GM13976 (cell line): Measurements from ENCODE around the gene RAMP3.

Source experiments
- DNase-seq: peaks from one replicate; pipeline ENCODE4 v3.0.0; 2012; ENCODE audit warnings: low spot score
- in situ Hi-C: fragments of 300-500 bp; cut with MboI; formaldehyde crosslinking; loops from one replicate; pipeline ENCODE4 v1.12.0; 2022; ENCODE audit warnings: low sequenced_read_pairs, mixed read lengths, inconsistent platforms; ENCODE audit not compliant: unreplicated experiment
- TF ChIP-seq, protein P1 (sequence below): IDR thresholded peaks from 2 replicates; pipeline ENCODE4 v1.5.1; 2012; ENCODE audit warnings: borderline replicate concordance, mild to moderate bottlenecking; ENCODE audit not compliant: insufficient read depth; ENCODE audit errors: extremely low read depth, missing control alignments, control extremely low read depth

RAMP3 gene

GRCh38 chr7:45116048-45116447, 41.5 kb upstream of the RAMP3 start:
- DNase-seq: no peak
- in situ Hi-C loops: no loop called here
- TF ChIP-seq, protein P1, sequence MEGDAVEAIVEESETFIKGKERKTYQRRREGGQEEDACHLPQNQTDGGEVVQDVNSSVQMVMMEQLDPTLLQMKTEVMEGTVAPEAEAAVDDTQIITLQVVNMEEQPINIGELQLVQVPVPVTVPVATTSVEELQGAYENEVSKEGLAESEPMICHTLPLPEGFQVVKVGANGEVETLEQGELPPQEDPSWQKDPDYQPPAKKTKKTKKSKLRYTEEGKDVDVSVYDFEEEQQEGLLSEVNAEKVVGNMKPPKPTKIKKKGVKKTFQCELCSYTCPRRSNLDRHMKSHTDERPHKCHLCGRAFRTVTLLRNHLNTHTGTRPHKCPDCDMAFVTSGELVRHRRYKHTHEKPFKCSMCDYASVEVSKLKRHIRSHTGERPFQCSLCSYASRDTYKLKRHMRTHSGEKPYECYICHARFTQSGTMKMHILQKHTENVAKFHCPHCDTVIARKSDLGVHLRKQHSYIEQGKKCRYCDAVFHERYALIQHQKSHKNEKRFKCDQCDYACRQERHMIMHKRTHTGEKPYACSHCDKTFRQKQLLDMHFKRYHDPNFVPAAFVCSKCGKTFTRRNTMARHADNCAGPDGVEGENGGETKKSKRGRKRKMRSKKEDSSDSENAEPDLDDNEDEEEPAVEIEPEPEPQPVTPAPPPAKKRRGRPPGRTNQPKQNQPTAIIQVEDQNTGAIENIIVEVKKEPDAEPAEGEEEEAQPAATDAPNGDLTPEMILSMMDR: no peak

DNA sequence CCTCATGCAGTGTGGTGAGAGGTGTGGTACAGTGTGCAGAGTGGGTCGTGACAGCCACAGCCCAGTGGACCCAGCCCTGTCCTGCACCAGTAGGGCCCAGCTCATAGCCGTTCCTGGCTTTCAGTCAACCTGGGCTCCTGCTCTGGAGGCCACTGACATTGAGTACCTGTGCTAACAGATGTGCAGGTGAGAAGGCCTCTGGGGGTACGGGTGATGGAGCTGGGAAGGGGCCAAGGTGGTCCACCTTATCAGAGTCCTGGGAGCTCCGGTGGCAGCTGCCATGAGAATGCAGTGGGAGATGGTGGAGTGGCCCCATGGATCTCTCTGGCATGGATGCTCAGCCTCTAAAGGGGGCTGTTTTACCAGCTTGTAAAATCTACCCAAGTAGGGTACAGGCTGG, 40.0 kb upstream of the RAMP3 start:
- TF ChIP-seq, protein P1: no peak
- no peak for DNase-seq
- in situ Hi-C loops: no loop called here

GRCh38 chr7:45118292-45118691, 39.3 kb upstream of the RAMP3 start:
- in situ Hi-C loops: no loop called here
- DNase-seq: no peak
- TF ChIP-seq, protein P1: no peak

- TF ChIP-seq, protein P1: no peak
- no peak for DNase-seq
- in situ Hi-C loops: no loop called here
Measured at GRCh38 chr7:45118889-45119331, 38.7 kb upstream of the RAMP3 start.

DNA sequence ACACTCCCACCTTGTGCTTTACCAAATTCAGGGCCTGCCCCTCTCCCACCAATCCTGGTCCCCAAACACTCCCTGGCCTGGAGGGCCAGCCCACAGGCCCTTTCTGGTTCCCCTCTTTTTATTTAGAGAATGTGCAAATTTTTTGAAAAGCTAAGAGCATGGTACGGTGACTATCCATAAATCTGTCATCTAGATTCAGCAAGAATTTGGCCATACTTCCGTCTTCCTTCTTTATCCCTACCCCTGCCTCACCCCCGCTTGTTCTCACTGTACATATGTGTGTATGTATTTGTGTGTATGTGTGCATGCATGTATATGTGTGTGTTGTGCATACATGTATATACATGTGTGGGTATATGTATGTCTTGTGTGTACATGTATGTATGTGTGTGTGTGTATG, 38.0 kb upstream of the RAMP3 start:
- DNase-seq: no peak
- TF ChIP-seq, protein P1: no peak
- in situ Hi-C loops: no loop called here

GRCh38 chr7:45122975-45123860, 34.4 kb upstream of the RAMP3 start:
- TF ChIP-seq, protein P1: no peak
- no peak for DNase-seq
- in situ Hi-C loops: no loop called here
